Astrocyte of the spinal cord (primary cell): ENCODE measurements around the gene MIER3.

Source experiments
- DNase-seq: peaks from one replicate; pipeline ENCODE4 v3.0.0; 2011; ENCODE audit warnings: low read depth, low spot score
- H3K4me3 ChIP-seq: 2 replicates; pipeline ENCODE4 v1.5.1; 2011; ENCODE audit warnings: low read depth, mild to moderate bottlenecking, low read length, moderate library complexity
- in situ Hi-C: cut with HindIII; loops from 2 replicates; pipeline ENCODE4 v1.10.0; 2017; ENCODE audit warnings: low sequenced_read_pairs
- TF ChIP-seq, protein P1 (sequence below): IDR thresholded peaks from 2 replicates; pipeline ENCODE4 v1.5.1; 2012; ENCODE audit warnings: low read depth, mild to moderate bottlenecking, low read length, inconsistent platforms

The MIER3 gene

DNA sequence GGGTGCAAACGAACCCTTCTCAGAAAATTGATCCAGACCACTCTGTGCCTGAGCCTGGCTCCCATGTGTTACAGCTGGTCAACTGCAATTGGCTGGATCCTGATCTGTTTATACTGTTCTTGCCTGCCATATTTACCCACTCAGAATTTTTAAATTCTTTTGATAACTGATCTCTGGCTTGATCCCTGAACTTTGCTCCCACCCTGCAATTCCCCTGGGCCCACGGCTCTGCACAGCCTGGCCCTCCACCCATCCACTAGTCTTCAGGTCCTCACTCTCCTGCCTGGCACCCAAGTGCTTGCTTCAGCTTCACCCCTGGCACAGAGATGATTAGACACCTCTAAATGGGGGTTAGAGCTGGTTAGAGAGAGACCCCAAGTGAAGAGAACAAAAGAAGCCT is 25.9 kb upstream of the MIER3 start:
- H3K4me3 ChIP-seq: no peak overlapping the region
- no peak for DNase-seq
- TF ChIP-seq, protein P1, sequence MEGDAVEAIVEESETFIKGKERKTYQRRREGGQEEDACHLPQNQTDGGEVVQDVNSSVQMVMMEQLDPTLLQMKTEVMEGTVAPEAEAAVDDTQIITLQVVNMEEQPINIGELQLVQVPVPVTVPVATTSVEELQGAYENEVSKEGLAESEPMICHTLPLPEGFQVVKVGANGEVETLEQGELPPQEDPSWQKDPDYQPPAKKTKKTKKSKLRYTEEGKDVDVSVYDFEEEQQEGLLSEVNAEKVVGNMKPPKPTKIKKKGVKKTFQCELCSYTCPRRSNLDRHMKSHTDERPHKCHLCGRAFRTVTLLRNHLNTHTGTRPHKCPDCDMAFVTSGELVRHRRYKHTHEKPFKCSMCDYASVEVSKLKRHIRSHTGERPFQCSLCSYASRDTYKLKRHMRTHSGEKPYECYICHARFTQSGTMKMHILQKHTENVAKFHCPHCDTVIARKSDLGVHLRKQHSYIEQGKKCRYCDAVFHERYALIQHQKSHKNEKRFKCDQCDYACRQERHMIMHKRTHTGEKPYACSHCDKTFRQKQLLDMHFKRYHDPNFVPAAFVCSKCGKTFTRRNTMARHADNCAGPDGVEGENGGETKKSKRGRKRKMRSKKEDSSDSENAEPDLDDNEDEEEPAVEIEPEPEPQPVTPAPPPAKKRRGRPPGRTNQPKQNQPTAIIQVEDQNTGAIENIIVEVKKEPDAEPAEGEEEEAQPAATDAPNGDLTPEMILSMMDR: no peak
- in situ Hi-C loops: no loop called here

DNA sequence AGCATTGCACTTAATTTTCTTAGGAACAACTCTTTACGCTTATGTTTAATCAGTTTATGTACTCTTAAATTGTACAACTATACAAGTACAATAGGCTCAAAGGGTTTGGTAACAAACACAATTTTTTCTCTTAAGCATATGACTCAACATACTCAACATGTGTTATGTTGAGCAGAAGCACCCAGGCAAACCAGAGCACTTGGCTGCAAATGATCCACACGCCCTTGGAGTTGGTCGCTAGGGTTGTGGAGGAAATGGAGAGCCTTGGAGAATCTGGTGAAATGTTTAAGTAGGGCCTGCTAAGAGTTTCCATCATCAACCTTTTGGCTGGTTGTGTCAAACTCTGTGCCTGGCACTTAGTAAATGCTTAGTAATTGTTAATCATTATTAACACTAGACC is 25.1 kb upstream of the MIER3 start:
- no peak for DNase-seq
- no peak overlapping the region for H3K4me3 ChIP-seq
- in situ Hi-C loops: no loop called here
- TF ChIP-seq, protein P1: no peak

DNA sequence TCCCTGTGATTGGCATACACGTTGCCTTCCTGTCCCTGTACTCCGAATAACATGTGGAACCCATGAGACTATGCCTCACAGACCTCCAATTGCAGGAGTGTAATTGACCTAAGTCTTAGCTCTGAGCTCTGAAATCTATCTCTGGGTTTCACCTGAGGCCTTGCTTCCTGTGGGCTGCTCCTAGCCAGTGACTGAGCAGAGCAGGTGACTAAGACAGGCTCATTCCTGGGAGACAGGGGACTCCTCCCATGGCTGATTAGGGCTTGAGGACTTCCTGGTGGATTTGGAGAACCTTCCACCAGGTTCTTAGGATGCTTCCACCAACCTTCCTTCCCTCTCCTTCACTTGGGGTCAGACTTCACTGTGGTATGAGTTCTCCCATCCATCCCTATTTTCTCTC is 22.3 kb upstream of the MIER3 start:
- DNase-seq: no peak
- TF ChIP-seq, protein P1: no peak
- in situ Hi-C loops: no loop called here
- H3K4me3 ChIP-seq: no peak overlapping the region

DNA sequence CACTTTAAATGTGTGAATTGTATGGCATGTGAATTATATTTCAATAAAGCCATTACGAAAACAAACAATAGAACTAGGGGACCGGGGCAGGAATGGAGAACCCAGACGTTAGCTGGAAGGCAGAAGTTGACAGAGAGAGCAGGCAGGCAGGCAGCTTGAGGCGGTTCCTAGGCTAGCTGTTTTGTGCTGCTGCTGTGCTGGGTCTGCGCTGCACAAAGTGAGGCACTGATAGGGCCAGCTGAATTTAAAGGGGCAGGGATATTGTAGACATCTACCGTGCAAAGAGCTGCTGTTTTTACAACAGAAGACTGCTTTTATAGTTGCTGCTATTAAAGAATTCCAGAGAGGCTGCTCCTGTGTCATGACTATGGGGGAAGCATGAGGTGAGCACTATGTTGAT is 21.6 kb upstream of the MIER3 start:
- in situ Hi-C loops: no loop called here
- no peak for DNase-seq
- TF ChIP-seq, protein P1: no peak
- H3K4me3 ChIP-seq: no peak overlapping the region

DNA sequence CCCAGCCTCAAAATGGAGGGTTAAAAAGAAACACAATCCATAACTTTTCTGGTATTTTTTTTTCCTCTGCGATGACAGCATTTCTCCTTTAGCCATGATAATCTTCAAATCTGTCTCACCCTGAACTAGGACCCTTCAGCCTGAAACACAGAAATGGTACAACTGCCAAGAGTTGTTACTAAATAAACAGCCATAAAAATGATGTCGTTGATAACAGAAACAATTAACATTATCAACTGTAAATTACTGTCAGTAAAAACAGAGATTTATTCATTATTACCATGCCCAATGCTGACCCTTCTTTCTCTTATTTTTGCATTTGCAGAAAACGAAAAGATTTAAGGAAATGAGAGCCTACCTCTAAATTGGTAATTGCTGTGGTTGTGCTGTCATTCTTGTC is 19.4 kb upstream of the MIER3 start:
- no peak for DNase-seq
- TF ChIP-seq, protein P1: no peak
- H3K4me3 ChIP-seq: no peak overlapping the region
- in situ Hi-C loops: no loop called here

DNA sequence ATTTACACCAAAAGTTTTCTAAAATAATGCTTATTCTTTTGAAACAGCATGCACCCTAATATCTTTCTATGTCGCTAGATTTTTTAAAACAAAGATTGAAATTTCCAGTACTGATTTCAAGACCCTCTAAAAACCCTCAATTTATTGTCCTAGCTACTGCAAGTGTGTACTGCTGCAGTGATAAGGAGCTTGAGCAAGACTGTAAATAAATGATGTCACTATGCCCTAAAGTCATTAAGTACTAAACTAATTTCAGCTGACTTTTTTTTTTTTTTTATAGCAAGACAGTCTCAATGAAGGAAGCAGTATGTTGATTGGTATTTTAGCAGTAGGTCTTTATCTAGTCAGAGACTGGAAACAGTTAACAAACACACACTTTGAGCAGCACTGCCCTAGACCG is 12.2 kb upstream of the MIER3 start:
- no peak for DNase-seq
- in situ Hi-C loops: no loop called here
- no peak overlapping the region for H3K4me3 ChIP-seq
- TF ChIP-seq, protein P1: no peak

DNA sequence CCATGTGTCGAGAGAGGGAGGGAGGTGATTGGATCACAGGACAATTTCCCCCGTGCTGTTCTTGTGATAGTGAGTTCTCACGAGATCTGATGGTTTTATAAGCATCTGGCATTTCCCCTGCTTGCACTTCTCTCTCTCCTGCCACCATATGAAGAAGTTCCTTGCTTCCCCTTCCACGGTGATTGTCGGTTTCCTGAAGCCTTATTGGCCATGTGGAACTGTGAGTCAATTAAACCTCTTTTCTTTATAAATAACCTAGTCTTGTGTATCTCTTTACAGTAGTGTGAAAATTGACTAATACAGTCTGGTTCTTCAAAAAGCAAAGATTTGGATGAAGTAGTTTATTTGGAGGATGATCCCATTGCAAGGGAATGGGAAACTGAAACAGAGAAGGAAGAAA is 11.3 kb upstream of the MIER3 start:
- H3K4me3 ChIP-seq: no peak overlapping the region
- DNase-seq: no peak
- TF ChIP-seq, protein P1: no peak
- in situ Hi-C loops: no loop called here
